Mesothelial cell of epicardium (in vitro differentiated cells): ENCODE measurements around the gene KIF2C. TPM values are rescaled to one million over a fixed set of nuclear protein-coding genes. Genes with fewer than 3 reads are reported as not detected.
A peak's percentile ranks its signal among the peaks of the same experiment; 100 is the strongest.

ENCODE experiments used
- DNase-seq, 2 experiments: peaks; one replicate each; pipeline ENCODE4 v3.0.0; 2021; ENCODE audit warnings: low spot score in 2 of 2; ENCODE audit not compliant: unreplicated experiment in 2 of 2
- H3K27ac Mint-ChIP-seq: 2 replicates; pipeline ENCODE4 v1.8.0; 2021; ENCODE audit warnings: mixed read lengths
- H3K27me3 Mint-ChIP-seq: 2 replicates; pipeline ENCODE4 v1.8.0; 2021; ENCODE audit warnings: low read depth, mixed read lengths
- H3K36me3 Mint-ChIP-seq: 2 replicates; pipeline ENCODE4 v1.8.0; 2021; ENCODE audit warnings: mixed read lengths
- H3K4me1 Mint-ChIP-seq: 2 replicates; pipeline ENCODE4 v1.8.0; 2021; ENCODE audit warnings: mixed read lengths
- H3K4me3 Mint-ChIP-seq: 2 replicates; pipeline ENCODE4 v1.8.0; 2021; ENCODE audit warnings: mild to moderate bottlenecking, moderate library complexity, mixed read lengths
- H3K9me3 Mint-ChIP-seq: 2 replicates; pipeline ENCODE4 v1.8.0; 2021; ENCODE audit warnings: mixed read lengths
- CTCF ChIP-seq: fragments of 200-600 bp; sonication (generic); IDR thresholded peaks from one replicate; pipeline ENCODE4 v1.5.0; 2021; ENCODE audit warnings: antibody characterized with exemption; ENCODE audit not compliant: unreplicated experiment
- total RNA-seq: library from RNA; stranded (reverse); gene quantifications from 3 replicates; pipeline ENCODE4 v1.2.1, GENCODE V29; 2021

Gene KIF2C
- total RNA-seq, 1 donor from 2014 or later, result 18.2 TPM

GRCh38 chr1:44775078-44775929 lies 35.7 kb downstream of the KIF2C start, which contains the start of gene RPS8:
TSS of gene RPS8 (plus strand) at chr1:44775540. CDS start at chr1:44775597, 57 bp downstream.
- H3K4me3 Mint-ChIP-seq, result peak within 1 kb of the TSS; percentile 87
- H3K27ac Mint-ChIP-seq, result peak within 1 kb of the TSS; percentile 99
- H3K9me3 Mint-ChIP-seq, result no peaks in the 10 kb centered on the region
- peaks cover 24% of the 10 kb centered on the region for H3K4me1 Mint-ChIP-seq
- peak; percentile 73 to 86 for DNase-seq
- no peak for TF ChIP-seq CTCF
- H3K27me3 Mint-ChIP-seq, result no peaks in the 10 kb centered on the region
- peaks cover 24% of the 10 kb centered on the region for H3K36me3 Mint-ChIP-seq

- Mint-ChIP-seq H3K27ac (peak overlapping the region; percentile 99), H3K4me3 (peak overlapping the region; percentile 87), H3K36me3 (peaks cover 27% of the 10 kb centered on the region), H3K4me1 (peaks cover 24% of the 10 kb centered on the region), H3K9me3 (no peaks in the 10 kb centered on the region), H3K27me3 (no peaks in the 10 kb centered on the region)
- TF ChIP-seq CTCF, result no peak
- DNase-seq, result no peak
Observed at GRCh38 chr1:44775930-44776729, 36.5 kb downstream of the KIF2C start.

GRCh38 chr1:44776730-44777068 lies 37.1 kb downstream of the KIF2C start:
- Mint-ChIP-seq H3K4me3 (peak overlapping the region; percentile 87), H3K4me1 (peaks cover 24% of the 10 kb centered on the region), H3K9me3 (no peaks in the 10 kb centered on the region), H3K27me3 (no peaks in the 10 kb centered on the region), H3K36me3 (peaks cover 32% of the 10 kb centered on the region), H3K27ac (peak overlapping the region; percentile 99)
- DNase-seq, result no peak
- TF ChIP-seq CTCF, result no peak

- H3K36me3 Mint-ChIP-seq, result peaks cover 32% of the 10 kb centered on the region
- H3K27ac Mint-ChIP-seq, result peak overlapping the region; percentile 87
- no peak for DNase-seq
- H3K4me3 Mint-ChIP-seq, result peak overlapping the region; percentile 87
- peaks cover 24% of the 10 kb centered on the region for H3K4me1 Mint-ChIP-seq
- no peak for TF ChIP-seq CTCF
- no peaks in the 10 kb centered on the region for H3K9me3 Mint-ChIP-seq
- H3K27me3 Mint-ChIP-seq, result no peaks in the 10 kb centered on the region
Observed at GRCh38 chr1:44777547-44777946, 37.9 kb downstream of the KIF2C start.

GRCh38 chr1:44777969-44778635 lies 38.5 kb downstream of the KIF2C start:
- Mint-ChIP-seq H3K4me3 (peak overlapping the region; percentile 87), H3K27ac (peak overlapping the region; percentile 87), H3K4me1 (peaks cover 24% of the 10 kb centered on the region), H3K36me3 (peaks cover 32% of the 10 kb centered on the region), H3K27me3 (no peaks in the 10 kb centered on the region), H3K9me3 (no peaks in the 10 kb centered on the region)
- no peak for DNase-seq
- TF ChIP-seq CTCF, result no peak
